ENCODE measurements around the gene SEC16A.

DNA sequence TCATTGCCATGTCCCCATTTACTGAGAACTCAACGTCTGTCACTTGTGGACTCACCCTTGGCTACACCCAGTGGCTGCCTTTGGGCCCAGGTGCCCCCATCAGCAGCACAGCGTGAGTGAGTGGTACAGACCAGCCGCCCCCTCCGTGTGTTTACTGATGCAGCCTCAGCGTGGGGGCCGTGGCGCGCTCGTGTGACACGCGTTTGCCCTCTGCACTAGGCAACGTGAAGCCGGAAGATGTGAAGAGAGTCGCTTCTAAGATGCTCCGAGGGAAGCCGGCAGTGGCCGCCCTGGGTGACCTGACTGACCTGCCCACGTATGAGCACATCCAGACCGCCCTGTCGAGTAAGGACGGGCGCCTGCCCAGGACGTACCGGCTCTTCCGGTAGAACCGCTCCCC is 60.0 kb downstream of the SEC16A start:
- no peak for TF ChIP-seq EZH2 (IDR thresholded peaks at IDR 0.05; ENCODE audit: borderline replicate concordance, low read length)
- TF ChIP-seq, protein P1, sequence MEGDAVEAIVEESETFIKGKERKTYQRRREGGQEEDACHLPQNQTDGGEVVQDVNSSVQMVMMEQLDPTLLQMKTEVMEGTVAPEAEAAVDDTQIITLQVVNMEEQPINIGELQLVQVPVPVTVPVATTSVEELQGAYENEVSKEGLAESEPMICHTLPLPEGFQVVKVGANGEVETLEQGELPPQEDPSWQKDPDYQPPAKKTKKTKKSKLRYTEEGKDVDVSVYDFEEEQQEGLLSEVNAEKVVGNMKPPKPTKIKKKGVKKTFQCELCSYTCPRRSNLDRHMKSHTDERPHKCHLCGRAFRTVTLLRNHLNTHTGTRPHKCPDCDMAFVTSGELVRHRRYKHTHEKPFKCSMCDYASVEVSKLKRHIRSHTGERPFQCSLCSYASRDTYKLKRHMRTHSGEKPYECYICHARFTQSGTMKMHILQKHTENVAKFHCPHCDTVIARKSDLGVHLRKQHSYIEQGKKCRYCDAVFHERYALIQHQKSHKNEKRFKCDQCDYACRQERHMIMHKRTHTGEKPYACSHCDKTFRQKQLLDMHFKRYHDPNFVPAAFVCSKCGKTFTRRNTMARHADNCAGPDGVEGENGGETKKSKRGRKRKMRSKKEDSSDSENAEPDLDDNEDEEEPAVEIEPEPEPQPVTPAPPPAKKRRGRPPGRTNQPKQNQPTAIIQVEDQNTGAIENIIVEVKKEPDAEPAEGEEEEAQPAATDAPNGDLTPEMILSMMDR (conservative IDR thresholded peaks at IDR 0.05 in 1 of 2, IDR thresholded peaks at IDR 0.05 in 1 of 2; ENCODE audit: extremely low read depth in 1 of 2, insufficient read depth in 1 of 2, low read depth in 1 of 2, low read length in 2 of 2) = no peak
